HL-60 (cell line): ENCODE data around the gene GLT1D1.

Source experiments
- DNase-seq, 2 experiments: peaks; one replicate each; pipeline ENCODE4 v3.0.0-alpha.2; 2010 to 2020; ENCODE audit warnings: low read depth in 1 of 2, low spot score in 1 of 2
- H3K27ac ChIP-seq: fragments of 250-450 bp; sonication (Bioruptor Pico); replicated peaks from 2 replicates; pipeline ENCODE4 v1.5.1; 2020; ENCODE audit warnings: mild to moderate bottlenecking, moderate library complexity
- H3K27me3 ChIP-seq: fragments of 250-450 bp; sonication (Bioruptor Pico); 2 replicates; pipeline ENCODE4 v1.5.1; 2021; ENCODE audit warnings: mild to moderate bottlenecking, moderate library complexity; ENCODE audit not compliant: insufficient read depth, poor library complexity, severe bottlenecking
- H3K4me3 ChIP-seq: replicated peaks from 2 replicates; pipeline ENCODE4 v1.5.1; 2011; ENCODE audit warnings: mild to moderate bottlenecking, control low read depth, low read length; ENCODE audit not compliant: insufficient read depth
- CTCF ChIP-seq: IDR thresholded peaks from one replicate; pipeline ENCODE4 v1.5.1; 2011; ENCODE audit warnings: low read length, control low read depth, inconsistent platforms; ENCODE audit not compliant: insufficient read depth
- GABPA ChIP-seq: IDR thresholded peaks from 2 replicates; pipeline ENCODE4 v1.6.1; 2012; ENCODE audit warnings: low read depth
- POLR2AphosphoS5 ChIP-seq: IDR thresholded peaks from 2 replicates; pipeline ENCODE4 v1.6.1; 2012; ENCODE audit warnings: low read depth
- REST ChIP-seq: IDR thresholded peaks from 2 replicates; pipeline ENCODE4 v1.6.1; 2012; ENCODE audit warnings: low read depth; ENCODE audit not compliant: insufficient replicate concordance
- SPI1 ChIP-seq: IDR thresholded peaks from 2 replicates; pipeline ENCODE4 v1.6.1; 2012; ENCODE audit warnings: low read depth, mild to moderate bottlenecking, borderline replicate concordance

Gene GLT1D1

DNA sequence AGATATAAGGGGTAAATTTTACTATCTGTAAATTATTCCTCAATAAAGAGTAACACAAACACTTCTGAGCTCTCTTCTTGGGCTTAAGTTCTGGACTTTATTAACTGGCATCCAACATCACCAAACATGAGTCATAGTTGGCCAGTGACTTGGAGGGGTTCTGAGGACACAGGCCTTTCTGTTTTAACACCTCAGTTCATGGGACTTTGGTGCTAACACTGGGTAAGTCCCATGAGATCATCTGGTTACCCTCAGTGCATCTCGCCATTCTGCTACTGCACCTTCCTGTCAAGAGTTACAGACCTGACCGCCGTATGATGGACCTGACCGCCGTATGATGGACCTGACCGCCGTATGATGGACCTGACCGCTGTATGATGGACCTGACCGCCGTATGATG is 39.4 kb upstream of the GLT1D1 start:
- Histone ChIP-seq H3K4me3 (no peak overlapping the region), H3K27ac (no peak overlapping the region), H3K27me3 (no peaks in the 10 kb centered on the region)
- no peak for TF ChIP-seq POLR2AphosphoS5
- no peak for TF ChIP-seq REST
- no peak for TF ChIP-seq GABPA
- TF ChIP-seq SPI1, result no peak
- TF ChIP-seq CTCF, result no peak
- no peak for DNase-seq

- TF ChIP-seq GABPA, result no peak
- TF ChIP-seq POLR2AphosphoS5, result no peak
- TF ChIP-seq CTCF, result no peak
- no peak for TF ChIP-seq SPI1
- TF ChIP-seq REST, result no peak
- H3K27me3 ChIP-seq, result no peaks in the 10 kb centered on the region
- no peak for DNase-seq
- H3K4me3 ChIP-seq, result no peak overlapping the region
- no peak overlapping the region for H3K27ac ChIP-seq
Measured at GRCh38 chr12:128814411-128815261, 38.6 kb upstream of the GLT1D1 start.

- Histone ChIP-seq H3K4me3 (no peak overlapping the region), H3K27me3 (no peaks in the 10 kb centered on the region), H3K27ac (no peak overlapping the region)
- no peak for DNase-seq
- no peak for TF ChIP-seq CTCF
- TF ChIP-seq SPI1, result no peak
- TF ChIP-seq GABPA, result no peak
- no peak for TF ChIP-seq REST
- no peak for TF ChIP-seq POLR2AphosphoS5
Measured at GRCh38 chr12:128815779-128816642, 37.3 kb upstream of the GLT1D1 start.
